Measurements from ENCODE around the gene ZNRF1. TPM values are rescaled to one million over a fixed set of nuclear protein-coding genes. Genes with fewer than 3 reads are reported as not detected.

ZNRF1 gene
- total RNA-seq, result 10 to 100 TPM in 1 of 2 donors, 1 to 10 TPM in 1; 9.3 to 21.4 TPM

- H3K4me3 ChIP-seq, result peak within 1 kb of the TSS; percentile 65 to 80
- TF ChIP-seq CTCF (IDR thresholded peaks at IDR 0.05), result peak; percentile 45 to 79 (median 73)
- TF ChIP-seq POLR2A (IDR thresholded peaks at IDR 0.05), result no peak
- ATAC-seq (peak; percentile 82), DNase-seq (peak; percentile 79 to 86 (median 84))
- peaks cover 34% of the 10 kb centered on the region for H3K4me1 ChIP-seq
- H3K36me3 ChIP-seq (replicated peaks in 1 of 2; ENCODE audit: insufficient read depth in 1 of 2, low read depth in 2 of 2), result no peaks in the 10 kb centered on the region
- H3K27ac ChIP-seq, result peak within 1 kb of the TSS; percentile 82 to 94 (median 90)
- intact Hi-C loops (cut with DNase I), result no loop called here
- no peaks in the 10 kb centered on the region for H3K9me3 ChIP-seq
- 1% methylated on average over 23 to 61 of the region's 73 CpGs for WGBS, 2 donors
- no peaks in the 10 kb centered on the region for H3K27me3 ChIP-seq
These were observed at the start of gene ZNRF1 for GRCh38 chr16:74998481-74999218. TSS of gene ZNRF1 (plus strand) at chr16:74999024. CDS start at chr16:74999672, 648 bp downstream.

GRCh38 chr16:74949309-74949708 lies 49.5 kb upstream of the ZNRF1 start:
- Histone ChIP-seq H3K4me3 (no peak overlapping the region), H3K9me3 (no peaks in the 10 kb centered on the region), H3K36me3 (replicated peaks in 1 of 2; ENCODE audit: insufficient read depth in 1 of 2, low read depth in 2 of 2) (peaks cover 4 to 9% of the 10 kb centered on the region in 2 donors), H3K27ac (no peak overlapping the region), H3K27me3 (no peaks in the 10 kb centered on the region), H3K4me1 (no peaks in the 10 kb centered on the region)
- DNase-seq (no peak), ATAC-seq (no peak)
- 87 to 96% methylated on average over 3 of the region's 3 CpGs for WGBS, 2 donors
- TF ChIP-seq POLR2A (IDR thresholded peaks at IDR 0.05) (no peak), CTCF (IDR thresholded peaks at IDR 0.05) (no peak)
- intact Hi-C loops (cut with DNase I), result no loop called here

- Histone ChIP-seq H3K9me3 (no peaks in the 10 kb centered on the region), H3K27ac (no peak overlapping the region), H3K4me1 (no peaks in the 10 kb centered on the region), H3K27me3 (no peaks in the 10 kb centered on the region), H3K36me3 (replicated peaks in 1 of 2; ENCODE audit: insufficient read depth in 1 of 2, low read depth in 2 of 2) (peaks cover 6 to 9% of the 10 kb centered on the region in 2 donors), H3K4me3 (no peak overlapping the region)
- intact Hi-C loops (cut with DNase I), result no loop called here
- no peak for TF ChIP-seq POLR2A (IDR thresholded peaks at IDR 0.05)
- DNase-seq, result no peak
- WGBS, 2 donors, result 92 to 94% methylated on average over 7 of the region's 7 CpGs
- ATAC-seq, result no peak
These were observed 48.3 kb upstream of the ZNRF1 start for GRCh38 chr16:74950511-74950910.

GRCh38 chr16:74951206-74951605 lies 47.6 kb upstream of the ZNRF1 start:
- ATAC-seq (no peak), DNase-seq (no peak)

GRCh38 chr16:74951681-74952080 lies 47.1 kb upstream of the ZNRF1 start:
- H3K27ac ChIP-seq, result no peak overlapping the region
- no peak for ATAC-seq
- TF ChIP-seq POLR2A (IDR thresholded peaks at IDR 0.05) (no peak), CTCF (IDR thresholded peaks at IDR 0.05) (no peak)
- H3K27me3 ChIP-seq, result no peaks in the 10 kb centered on the region
- no peaks in the 10 kb centered on the region for H3K4me1 ChIP-seq
- H3K36me3 ChIP-seq (replicated peaks in 1 of 2; ENCODE audit: insufficient read depth in 1 of 2, low read depth in 2 of 2), result peaks cover 7 to 13% of the 10 kb centered on the region in 2 donors
- no peak overlapping the region for H3K4me3 ChIP-seq
- 50 to 62% methylated on average over 4 of the region's 4 CpGs for WGBS, 2 donors
- DNase-seq, result no peak
- intact Hi-C loops (cut with DNase I), result no loop called here
- H3K9me3 ChIP-seq, result no peaks in the 10 kb centered on the region

More at GRCh38 chr16:74951206-74951605, 47.6 kb upstream of the ZNRF1 start:
- intact Hi-C loops (cut with DNase I), result no loop called here
- no peaks in the 10 kb centered on the region for H3K4me1 ChIP-seq
- no peaks in the 10 kb centered on the region for H3K9me3 ChIP-seq
- no peak overlapping the region for H3K27ac ChIP-seq
- H3K4me3 ChIP-seq, result no peak overlapping the region
- WGBS, 2 donors, result 92 to 95% methylated on average over 11 of the region's 11 CpGs
- no peaks in the 10 kb centered on the region for H3K27me3 ChIP-seq
- TF ChIP-seq POLR2A (IDR thresholded peaks at IDR 0.05) (no peak), CTCF (IDR thresholded peaks at IDR 0.05) (no peak)
- peaks cover 11 to 13% of the 10 kb centered on the region in 2 donors for H3K36me3 ChIP-seq (replicated peaks in 1 of 2; ENCODE audit: insufficient read depth in 1 of 2, low read depth in 2 of 2)
